Mucosa of descending colon (tissue), 3 donors: ENCODE results near the gene TECR. TPM values are rescaled to one million over a fixed set of nuclear protein-coding genes. Genes with fewer than 3 reads are reported as not detected.

Source experiments
- ATAC-seq: fragments of 200-7000 bp; cut with Tn5 transposase; one replicate; pipeline ENCODE4 v1.9.1; 2020; ENCODE audit warnings: mild to moderate bottlenecking, moderate library complexity
- DNase-seq, 3 donors: peaks; one replicate each; pipeline ENCODE4 v3.0.0-alpha.2; 2020
- H3K36me3 ChIP-seq: fragments of 200-600 bp; one replicate; pipeline ENCODE4 v1.8.0; 2021; ENCODE audit warnings: low read depth, mild to moderate bottlenecking
- H3K4me1 ChIP-seq: fragments of 200-600 bp; one replicate; pipeline ENCODE4 v1.8.0; 2021; ENCODE audit warnings: low read depth, mild to moderate bottlenecking
- H3K4me3 ChIP-seq: fragments of 200-600 bp; one replicate; pipeline ENCODE4 v1.8.0; 2021; ENCODE audit warnings: mild to moderate bottlenecking
- H3K9me3 ChIP-seq: fragments of 200-600 bp; one replicate; pipeline ENCODE4 v1.8.0; 2021; ENCODE audit warnings: mild to moderate bottlenecking
- intact Hi-C, 2 donors: fragments of 100-400 bp; cut with DNase I in 1 of 2; cut with micrococcal nuclease in 1 of 2; formaldehyde crosslinking; loops; one replicate each; pipeline versions ENCODE4 v1.11.0 to v1.11.1; 2022; cut with DNase I, micrococcal nuclease
- total RNA-seq, 3 donors: library from RNA; stranded (reverse); fragmentation: NEBNext Ultra II Directional in 2 of 3; extraction: Animal tissue kit (Norgen Biotek cat#: 25700) in 2 of 3; gene quantifications; one replicate each; pipeline versions ENCODE4 v1.2.1 to v1.2.4, GENCODE V29; 2021 to 2023
- TF ChIP-seq, protein P1 (sequence below): fragments of 200-600 bp; IDR thresholded peaks from one replicate; pipeline ENCODE4 v1.8.0; 2022; ENCODE audit warnings: antibody characterized with exemption, mild to moderate bottlenecking
- donor health status: DM: no; HTN: no; CAD: no; lungs with moderate emphysema.
- donor health status: DM: no; HTN: no; CAD: no.
- donor health status: DM: no; HTN: yes; CAD: no.

TECR gene
- total RNA-seq, 3 donors from 2014 or later, result 94.4 to 155 (median 141) TPM

GRCh38 chr19:14517840-14518505 lies 11.4 kb upstream of the TECR start, which contains the start of gene DNAJB1:
Gene DNAJB1, minus strand, starts transcription at chr19:14518397. Its CDS starts 48 bp downstream, at chr19:14518349.
- ATAC-seq, result peak; percentile 78

DNA sequence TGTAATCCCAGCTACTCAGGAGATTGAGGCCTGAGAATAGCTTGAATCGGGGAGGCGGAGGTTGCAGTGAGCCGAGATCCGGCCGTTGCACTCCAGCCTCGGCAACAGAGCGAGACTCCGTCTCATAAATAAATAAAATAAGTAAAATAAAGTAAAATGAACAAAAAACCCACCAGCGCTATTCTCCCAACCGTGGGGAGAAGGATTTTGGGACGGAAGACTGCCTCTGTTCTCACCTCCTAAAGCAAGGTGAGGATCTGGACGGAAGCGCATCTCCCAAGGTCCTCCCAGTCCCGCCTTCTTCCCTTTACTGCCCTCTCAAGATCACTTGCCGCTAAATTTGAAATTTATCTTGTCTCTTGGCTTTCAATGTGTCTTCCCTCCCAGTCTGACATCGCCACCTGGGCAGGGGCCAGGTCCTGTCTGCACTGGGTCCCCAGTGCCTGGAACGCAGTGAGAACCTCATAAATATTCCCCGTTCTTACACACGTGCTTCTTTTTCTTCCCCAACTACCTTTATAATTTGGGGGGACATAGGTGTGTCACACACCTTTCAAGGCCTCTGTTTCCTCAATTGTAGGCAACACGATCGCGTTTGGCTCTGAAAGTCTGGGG lies 10.0 kb upstream of the TECR start:
- intact Hi-C loops, result no loop called here
- TF ChIP-seq, protein P1, sequence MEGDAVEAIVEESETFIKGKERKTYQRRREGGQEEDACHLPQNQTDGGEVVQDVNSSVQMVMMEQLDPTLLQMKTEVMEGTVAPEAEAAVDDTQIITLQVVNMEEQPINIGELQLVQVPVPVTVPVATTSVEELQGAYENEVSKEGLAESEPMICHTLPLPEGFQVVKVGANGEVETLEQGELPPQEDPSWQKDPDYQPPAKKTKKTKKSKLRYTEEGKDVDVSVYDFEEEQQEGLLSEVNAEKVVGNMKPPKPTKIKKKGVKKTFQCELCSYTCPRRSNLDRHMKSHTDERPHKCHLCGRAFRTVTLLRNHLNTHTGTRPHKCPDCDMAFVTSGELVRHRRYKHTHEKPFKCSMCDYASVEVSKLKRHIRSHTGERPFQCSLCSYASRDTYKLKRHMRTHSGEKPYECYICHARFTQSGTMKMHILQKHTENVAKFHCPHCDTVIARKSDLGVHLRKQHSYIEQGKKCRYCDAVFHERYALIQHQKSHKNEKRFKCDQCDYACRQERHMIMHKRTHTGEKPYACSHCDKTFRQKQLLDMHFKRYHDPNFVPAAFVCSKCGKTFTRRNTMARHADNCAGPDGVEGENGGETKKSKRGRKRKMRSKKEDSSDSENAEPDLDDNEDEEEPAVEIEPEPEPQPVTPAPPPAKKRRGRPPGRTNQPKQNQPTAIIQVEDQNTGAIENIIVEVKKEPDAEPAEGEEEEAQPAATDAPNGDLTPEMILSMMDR, result no peak
- Histone ChIP-seq H3K4me3 (no peak overlapping the region), H3K4me1 (peaks cover 34% of the 10 kb centered on the region), H3K36me3 (peaks cover 6% of the 10 kb centered on the region), H3K9me3 (no peaks in the 10 kb centered on the region)
- DNase-seq (peak in 1 of 3 donors; percentile 57), ATAC-seq (no peak)

More at GRCh38 chr19:14517840-14518505, 11.4 kb upstream of the TECR start, which contains the start of gene DNAJB1:
- peak; percentile 86 to 92 (median 91) for DNase-seq
- intact Hi-C loops, result no loop called here
- H3K4me3 ChIP-seq, result peak within 1 kb of the TSS; percentile 88
- H3K4me1 ChIP-seq, result peaks cover 34% of the 10 kb centered on the region
- H3K9me3 ChIP-seq, result no peaks in the 10 kb centered on the region
- peaks cover 6% of the 10 kb centered on the region for H3K36me3 ChIP-seq
- TF ChIP-seq, protein P1, result no peak

DNA sequence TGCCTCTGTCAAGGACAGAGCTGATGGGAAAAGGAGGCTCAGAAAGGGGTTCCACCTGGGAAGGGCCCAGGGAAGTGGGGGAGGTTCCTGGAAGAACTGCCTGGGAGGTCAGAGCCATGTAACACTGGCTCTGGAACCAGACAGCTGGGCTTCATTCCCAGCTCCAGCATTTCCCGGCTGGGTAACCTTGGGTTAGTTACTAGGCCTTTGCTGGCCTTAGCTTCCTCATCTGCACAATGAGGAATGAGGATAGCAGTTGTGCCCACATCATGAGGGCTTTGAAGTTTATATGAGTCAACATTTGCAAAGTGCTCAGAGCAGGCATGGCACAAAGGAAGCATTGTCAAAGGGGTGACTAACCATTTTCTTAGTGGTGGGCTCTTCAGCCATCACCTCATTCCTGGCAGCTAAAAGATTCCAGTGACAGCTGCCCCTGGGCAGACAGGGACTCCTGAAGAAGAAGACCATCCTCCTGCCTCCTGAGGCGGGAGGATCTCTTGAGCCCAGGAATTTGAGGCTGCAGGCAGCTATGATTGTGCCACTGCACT lies 9.5 kb upstream of the TECR start:
- DNase-seq, result peak in 1 of 3 donors; percentile 58
- peak; percentile 2 for ATAC-seq
- TF ChIP-seq, protein P1, result no peak
- H3K4me1 ChIP-seq, result peaks cover 28% of the 10 kb centered on the region
- intact Hi-C loops, result no loop called here
- H3K36me3 ChIP-seq, result peaks cover 6% of the 10 kb centered on the region
- H3K4me3 ChIP-seq, result no peak overlapping the region
- no peaks in the 10 kb centered on the region for H3K9me3 ChIP-seq

GRCh38 chr19:14520543-14520942 lies 8.9 kb upstream of the TECR start:
- intact Hi-C loops, result no loop called here
- no peak overlapping the region for H3K4me3 ChIP-seq
- no peaks in the 10 kb centered on the region for H3K9me3 ChIP-seq
- TF ChIP-seq, protein P1, result no peak
- DNase-seq, result no peak
- peaks cover 22% of the 10 kb centered on the region for H3K4me1 ChIP-seq
- ATAC-seq, result no peak
- H3K36me3 ChIP-seq, result peaks cover 6% of the 10 kb centered on the region

GRCh38 chr19:14525729-14526128 lies 3.7 kb upstream of the TECR start:
- TF ChIP-seq, protein P1, result no peak
- DNase-seq, result no peak

More at GRCh38 chr19:14525729-14526128, 3.7 kb upstream of the TECR start:
- Histone ChIP-seq H3K36me3 (peaks cover 6% of the 10 kb centered on the region), H3K9me3 (no peaks in the 10 kb centered on the region), H3K4me3 (no peak overlapping the region), H3K4me1 (peaks cover 4% of the 10 kb centered on the region)
- intact Hi-C loops, result no loop called here
- ATAC-seq, result no peak
